GM21367 (cell line): Measurements from ENCODE around the gene SLC1A5.
"Not testable (repeated sequence)": the region's sequence is repeated elsewhere in the genome, so short reads cannot be mapped to it uniquely, and the experiment has no call there.

Experiments used
- ATAC-seq: cut with Tn5 transposase; IDR thresholded peaks from one replicate; pipeline ENCODE4 v1.9.1; 2021; ENCODE audit not compliant: unreplicated experiment

Gene SLC1A5

GRCh38 chr19:46802152-46802551, 13.8 kb upstream of the SLC1A5 start:
- ATAC-seq: no peak

- no peak for ATAC-seq
These were observed 10.3 kb upstream of the SLC1A5 start for GRCh38 chr19:46798713-46799112.

GRCh38 chr19:46797881-46798280, 9.5 kb upstream of the SLC1A5 start:
- ATAC-seq: no peak

GRCh38 chr19:46791944-46792343, 3.5 kb upstream of the SLC1A5 start:
- ATAC-seq: no peak

- no peak for ATAC-seq
These were observed 977 bp upstream of the SLC1A5 start for GRCh38 chr19:46789371-46789770.

- no peak for ATAC-seq
These were observed 559 bp upstream of the SLC1A5 start for GRCh38 chr19:46788968-46789338.

- no peak for ATAC-seq
These were observed 798 bp downstream of the SLC1A5 start for GRCh38 chr19:46787331-46788261.

GRCh38 chr19:46787040-46787330, 1.4 kb downstream of the SLC1A5 start:
- ATAC-seq: no peak

- no peak for ATAC-seq
These were observed 2.0 kb downstream of the SLC1A5 start for GRCh38 chr19:46786236-46787039.

GRCh38 chr19:46785980-46786235, 2.5 kb downstream of the SLC1A5 start:
- ATAC-seq: no peak

GRCh38 chr19:46785054-46785979, 3.1 kb downstream of the SLC1A5 start:
- no peak for ATAC-seq

GRCh38 chr19:46784262-46785053, 3.9 kb downstream of the SLC1A5 start:
- no peak for ATAC-seq

- no peak for ATAC-seq
These were observed 4.7 kb downstream of the SLC1A5 start for GRCh38 chr19:46783670-46784069.

GRCh38 chr19:46782355-46783019, 5.9 kb downstream of the SLC1A5 start:
- no peak for ATAC-seq

- not testable (repeated sequence) for ATAC-seq
These were observed 10.3 kb downstream of the SLC1A5 start for GRCh38 chr19:46777956-46778645.

- ATAC-seq: no peak
These were observed 11.2 kb downstream of the SLC1A5 start for GRCh38 chr19:46776927-46777911.

GRCh38 chr19:46775642-46776258, 12.6 kb downstream of the SLC1A5 start:
- no peak for ATAC-seq

- no peak for ATAC-seq
These were observed 15.4 kb downstream of the SLC1A5 start for GRCh38 chr19:46773018-46773399.
